DOHH2 (cell line): Measurements from ENCODE around the gene NPIPA8.
"Not testable (repeated sequence)": the region's sequence is repeated elsewhere in the genome, so short reads cannot be mapped to it uniquely, and the experiment has no call there.

Experiments used
- H3F3A ChIP-seq: fragments of 200-600 bp; sonication (generic), shearing (Covaris generic); 2 replicates; pipeline ENCODE4 v1.6.0; 2016; ENCODE audit warnings: antibody characterized with exemption, mild to moderate bottlenecking; ENCODE audit not compliant: control insufficient read depth, insufficient read depth
- H3K27ac ChIP-seq: fragments of 200-600 bp; sonication (generic); 2 replicates; pipeline ENCODE4 v1.5.1; 2014; ENCODE audit warnings: low read depth, mild to moderate bottlenecking, low read length, moderate library complexity
- H3K27me3 ChIP-seq: fragments of 200-600 bp; sonication (generic); 2 replicates; pipeline ENCODE4 v1.6.1; 2014; ENCODE audit warnings: mild to moderate bottlenecking, low read length, mixed read lengths; ENCODE audit not compliant: control insufficient read depth
- H3K36me3 ChIP-seq: fragments of 200-600 bp; sonication (generic); 2 replicates; pipeline ENCODE4 v1.6.1; 2014; ENCODE audit warnings: mild to moderate bottlenecking, low read length, moderate library complexity, mixed read lengths; ENCODE audit not compliant: control insufficient read depth
- H3K4me1 ChIP-seq: fragments of 200-600 bp; sonication (generic); 2 replicates; pipeline ENCODE4 v1.6.1; 2014; ENCODE audit warnings: mild to moderate bottlenecking, low read length, mixed read lengths; ENCODE audit not compliant: control insufficient read depth
- H3K4me2 ChIP-seq: fragments of 200-600 bp; sonication (generic); 2 replicates; pipeline ENCODE4 v1.6.0; 2014; ENCODE audit warnings: mild to moderate bottlenecking, low read length, moderate library complexity
- H3K4me3 ChIP-seq: fragments of 200-600 bp; sonication (generic); 2 replicates; pipeline ENCODE4 v1.5.1; 2014; ENCODE audit warnings: mild to moderate bottlenecking, low read length, mixed read lengths
- H3K79me2 ChIP-seq: fragments of 200-600 bp; sonication (generic); 2 replicates; pipeline ENCODE4 v1.6.1; 2014; ENCODE audit warnings: mild to moderate bottlenecking, low read length, mixed read lengths; ENCODE audit not compliant: control insufficient read depth
- H3K9me2 ChIP-seq: fragments of 200-600 bp; sonication (generic); replicated peaks from 2 replicates; pipeline ENCODE4 v1.6.1; 2014; ENCODE audit warnings: mild to moderate bottlenecking, low read length, mixed read lengths; ENCODE audit not compliant: control insufficient read depth
- H3K9me3 ChIP-seq: fragments of 200-600 bp; sonication (generic); 2 replicates; pipeline ENCODE4 v1.6.1; 2014; ENCODE audit warnings: antibody characterized with exemption, low read length, mixed read lengths; ENCODE audit not compliant: control insufficient read depth, insufficient read depth
- H4K20me1 ChIP-seq: fragments of 200-600 bp; sonication (generic); 2 replicates; pipeline ENCODE4 v1.6.0; 2014; ENCODE audit warnings: low read depth, mild to moderate bottlenecking, antibody characterized with exemption, low read length, moderate library complexity; ENCODE audit not compliant: control insufficient read depth, insufficient read depth

NPIPA8 gene

DNA sequence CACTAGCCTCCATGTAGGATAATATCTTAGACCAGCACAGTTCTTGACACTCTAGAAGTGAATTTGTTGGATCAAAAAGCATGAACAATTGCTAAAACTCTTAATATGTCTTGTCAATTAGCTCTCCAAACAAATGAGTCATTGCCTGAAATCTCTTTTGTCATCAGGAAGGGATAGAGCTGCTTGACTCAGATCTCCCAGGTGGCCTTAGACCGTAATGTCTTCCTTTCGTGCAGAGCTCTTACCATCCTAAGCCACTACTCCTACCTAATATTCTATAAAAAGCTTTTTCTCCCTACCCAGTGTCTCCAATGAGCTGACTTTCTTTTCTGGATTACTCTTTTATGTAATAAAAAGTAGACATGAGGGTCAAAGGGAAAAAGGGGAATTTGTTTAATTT, 66.4 kb downstream of the NPIPA8 start:
- not testable (repeated sequence) for H3K4me3 ChIP-seq, H3K9me2 ChIP-seq, H3K9me3 ChIP-seq, H3K36me3 ChIP-seq, H3K4me1 ChIP-seq, H4K20me1 ChIP-seq, H3K79me2 ChIP-seq, H3F3A ChIP-seq, H3K4me2 ChIP-seq, H3K27me3 ChIP-seq, H3K27ac ChIP-seq
